ENCODE results near the gene FMN1.

DNA sequence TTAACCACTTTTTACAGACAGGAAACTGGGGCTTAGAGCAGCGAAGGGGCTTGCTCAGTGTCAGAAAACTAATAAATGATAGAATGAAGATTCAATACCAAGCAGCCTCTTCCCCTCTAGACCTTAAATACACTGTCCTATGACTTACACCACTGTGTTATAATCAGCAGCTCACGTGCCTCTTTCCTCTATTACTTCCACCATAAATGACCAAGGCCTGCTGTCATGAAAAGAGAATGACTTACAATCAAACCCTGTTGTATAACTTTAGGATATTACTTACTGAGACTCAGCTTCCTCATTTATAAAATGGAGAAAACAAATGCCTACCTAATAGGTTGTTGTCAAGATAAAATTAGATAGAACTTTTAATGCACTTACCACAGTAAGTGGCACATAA, 11.6 kb downstream of the FMN1 start:
- TF ChIP-seq, protein P1, sequence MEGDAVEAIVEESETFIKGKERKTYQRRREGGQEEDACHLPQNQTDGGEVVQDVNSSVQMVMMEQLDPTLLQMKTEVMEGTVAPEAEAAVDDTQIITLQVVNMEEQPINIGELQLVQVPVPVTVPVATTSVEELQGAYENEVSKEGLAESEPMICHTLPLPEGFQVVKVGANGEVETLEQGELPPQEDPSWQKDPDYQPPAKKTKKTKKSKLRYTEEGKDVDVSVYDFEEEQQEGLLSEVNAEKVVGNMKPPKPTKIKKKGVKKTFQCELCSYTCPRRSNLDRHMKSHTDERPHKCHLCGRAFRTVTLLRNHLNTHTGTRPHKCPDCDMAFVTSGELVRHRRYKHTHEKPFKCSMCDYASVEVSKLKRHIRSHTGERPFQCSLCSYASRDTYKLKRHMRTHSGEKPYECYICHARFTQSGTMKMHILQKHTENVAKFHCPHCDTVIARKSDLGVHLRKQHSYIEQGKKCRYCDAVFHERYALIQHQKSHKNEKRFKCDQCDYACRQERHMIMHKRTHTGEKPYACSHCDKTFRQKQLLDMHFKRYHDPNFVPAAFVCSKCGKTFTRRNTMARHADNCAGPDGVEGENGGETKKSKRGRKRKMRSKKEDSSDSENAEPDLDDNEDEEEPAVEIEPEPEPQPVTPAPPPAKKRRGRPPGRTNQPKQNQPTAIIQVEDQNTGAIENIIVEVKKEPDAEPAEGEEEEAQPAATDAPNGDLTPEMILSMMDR (IDR thresholded peaks at IDR 0.05): no peak
- TF ChIP-seq SP1 (CRISPR knock-in tag; conservative IDR thresholded peaks at IDR 0.05): no peak
- TF ChIP-seq, protein P2, sequence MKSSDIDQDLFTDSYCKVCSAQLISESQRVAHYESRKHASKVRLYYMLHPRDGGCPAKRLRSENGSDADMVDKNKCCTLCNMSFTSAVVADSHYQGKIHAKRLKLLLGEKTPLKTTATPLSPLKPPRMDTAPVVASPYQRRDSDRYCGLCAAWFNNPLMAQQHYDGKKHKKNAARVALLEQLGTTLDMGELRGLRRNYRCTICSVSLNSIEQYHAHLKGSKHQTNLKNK (CRISPR knock-in tag; IDR thresholded peaks at IDR 0.05): no peak
- no peak for TF ChIP-seq PRRX2 (CRISPR knock-in tag; IDR thresholded peaks at IDR 0.05)
- TF ChIP-seq, protein P3, sequence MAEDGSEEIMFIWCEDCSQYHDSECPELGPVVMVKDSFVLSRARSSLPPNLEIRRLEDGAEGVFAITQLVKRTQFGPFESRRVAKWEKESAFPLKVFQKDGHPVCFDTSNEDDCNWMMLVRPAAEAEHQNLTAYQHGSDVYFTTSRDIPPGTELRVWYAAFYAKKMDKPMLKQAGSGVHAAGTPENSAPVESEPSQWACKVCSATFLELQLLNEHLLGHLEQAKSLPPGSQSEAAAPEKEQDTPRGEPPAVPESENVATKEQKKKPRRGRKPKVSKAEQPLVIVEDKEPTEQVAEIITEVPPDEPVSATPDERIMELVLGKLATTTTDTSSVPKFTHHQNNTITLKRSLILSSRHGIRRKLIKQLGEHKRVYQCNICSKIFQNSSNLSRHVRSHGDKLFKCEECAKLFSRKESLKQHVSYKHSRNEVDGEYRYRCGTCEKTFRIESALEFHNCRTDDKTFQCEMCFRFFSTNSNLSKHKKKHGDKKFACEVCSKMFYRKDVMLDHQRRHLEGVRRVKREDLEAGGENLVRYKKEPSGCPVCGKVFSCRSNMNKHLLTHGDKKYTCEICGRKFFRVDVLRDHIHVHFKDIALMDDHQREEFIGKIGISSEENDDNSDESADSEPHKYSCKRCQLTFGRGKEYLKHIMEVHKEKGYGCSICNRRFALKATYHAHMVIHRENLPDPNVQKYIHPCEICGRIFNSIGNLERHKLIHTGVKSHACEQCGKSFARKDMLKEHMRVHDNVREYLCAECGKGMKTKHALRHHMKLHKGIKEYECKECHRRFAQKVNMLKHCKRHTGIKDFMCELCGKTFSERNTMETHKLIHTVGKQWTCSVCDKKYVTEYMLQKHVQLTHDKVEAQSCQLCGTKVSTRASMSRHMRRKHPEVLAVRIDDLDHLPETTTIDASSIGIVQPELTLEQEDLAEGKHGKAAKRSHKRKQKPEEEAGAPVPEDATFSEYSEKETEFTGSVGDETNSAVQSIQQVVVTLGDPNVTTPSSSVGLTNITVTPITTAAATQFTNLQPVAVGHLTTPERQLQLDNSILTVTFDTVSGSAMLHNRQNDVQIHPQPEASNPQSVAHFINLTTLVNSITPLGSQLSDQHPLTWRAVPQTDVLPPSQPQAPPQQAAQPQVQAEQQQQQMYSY (CRISPR knock-in tag; IDR thresholded peaks at IDR 0.05): no peak
- no peak for TF ChIP-seq ESRRA (CRISPR knock-in tag; IDR thresholded peaks at IDR 0.05; ENCODE audit: borderline replicate concordance)
- TF ChIP-seq, protein P4, sequence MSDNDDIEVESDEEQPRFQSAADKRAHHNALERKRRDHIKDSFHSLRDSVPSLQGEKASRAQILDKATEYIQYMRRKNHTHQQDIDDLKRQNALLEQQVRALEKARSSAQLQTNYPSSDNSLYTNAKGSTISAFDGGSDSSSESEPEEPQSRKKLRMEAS (CRISPR knock-in tag; IDR thresholded peaks at IDR 0.05): no peak
- TF ChIP-seq, protein P5, sequence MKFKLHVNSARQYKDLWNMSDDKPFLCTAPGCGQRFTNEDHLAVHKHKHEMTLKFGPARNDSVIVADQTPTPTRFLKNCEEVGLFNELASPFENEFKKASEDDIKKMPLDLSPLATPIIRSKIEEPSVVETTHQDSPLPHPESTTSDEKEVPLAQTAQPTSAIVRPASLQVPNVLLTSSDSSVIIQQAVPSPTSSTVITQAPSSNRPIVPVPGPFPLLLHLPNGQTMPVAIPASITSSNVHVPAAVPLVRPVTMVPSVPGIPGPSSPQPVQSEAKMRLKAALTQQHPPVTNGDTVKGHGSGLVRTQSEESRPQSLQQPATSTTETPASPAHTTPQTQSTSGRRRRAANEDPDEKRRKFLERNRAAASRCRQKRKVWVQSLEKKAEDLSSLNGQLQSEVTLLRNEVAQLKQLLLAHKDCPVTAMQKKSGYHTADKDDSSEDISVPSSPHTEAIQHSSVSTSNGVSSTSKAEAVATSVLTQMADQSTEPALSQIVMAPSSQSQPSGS (CRISPR knock-in tag; IDR thresholded peaks at IDR 0.05; ENCODE audit: borderline replicate concordance, low read depth): no peak
